Endothelial cell (in vitro differentiated cells): Measurements from ENCODE around the gene REXO1. TPM values are rescaled to one million over a fixed set of nuclear protein-coding genes. Genes with fewer than 3 reads are reported as not detected.

ENCODE experiments used
- DNase-seq: peaks from one replicate; pipeline ENCODE4 v3.0.0; 2021; ENCODE audit warnings: low spot score
- H3K27ac Mint-ChIP-seq: one replicate; pipeline ENCODE4 v1.8.0; 2021; ENCODE audit warnings: mixed read lengths, inconsistent platforms; ENCODE audit not compliant: unreplicated experiment
- H3K27me3 Mint-ChIP-seq: one replicate; pipeline ENCODE4 v1.8.0; 2021; ENCODE audit warnings: mild to moderate bottlenecking, moderate library complexity, mixed read lengths, inconsistent platforms; ENCODE audit not compliant: unreplicated experiment
- H3K36me3 Mint-ChIP-seq: one replicate; pipeline ENCODE4 v1.8.0; 2021; ENCODE audit warnings: mild to moderate bottlenecking, low read depth, mixed read lengths, inconsistent platforms; ENCODE audit not compliant: unreplicated experiment
- H3K4me1 Mint-ChIP-seq: one replicate; pipeline ENCODE4 v1.8.0; 2021; ENCODE audit warnings: mild to moderate bottlenecking, mixed read lengths, inconsistent platforms; ENCODE audit not compliant: unreplicated experiment
- H3K4me3 Mint-ChIP-seq: one replicate; pipeline ENCODE4 v1.8.0; 2021; ENCODE audit warnings: mild to moderate bottlenecking, mixed read lengths, inconsistent platforms; ENCODE audit not compliant: unreplicated experiment
- H3K9me3 Mint-ChIP-seq: one replicate; pipeline ENCODE4 v1.8.0; 2021; ENCODE audit warnings: mixed read lengths, inconsistent platforms; ENCODE audit not compliant: unreplicated experiment
- CTCF ChIP-seq: fragments of 200-600 bp; sonication (generic); IDR thresholded peaks from one replicate; pipeline ENCODE4 v1.5.0; 2021; ENCODE audit warnings: antibody characterized with exemption; ENCODE audit not compliant: unreplicated experiment
- total RNA-seq: library from RNA; stranded (reverse); fragmentation: NEBNext Ultra II Directional; extraction: Animal tissue kit (Norgen Biotek cat#: 25700); gene quantifications from one replicate; pipeline ENCODE4 v1.2.1, GENCODE V29; 2021; ENCODE audit not compliant: unreplicated experiment

The REXO1 gene
- total RNA-seq, 1 donor from 2014 or later: 48.1 TPM

- DNase-seq: peak; percentile 38
- H3K4me3 Mint-ChIP-seq: no peak overlapping the region
- no peak overlapping the region for H3K27ac Mint-ChIP-seq
- peaks cover 16% of the 10 kb centered on the region for H3K36me3 Mint-ChIP-seq
- no peaks in the 10 kb centered on the region for H3K9me3 Mint-ChIP-seq
- no peak for TF ChIP-seq CTCF
- H3K4me1 Mint-ChIP-seq: peaks cover 5% of the 10 kb centered on the region
- peaks cover 9% of the 10 kb centered on the region for H3K27me3 Mint-ChIP-seq
These were observed 21.4 kb downstream of the REXO1 start for GRCh38 chr19:1826557-1827521.

GRCh38 chr19:1825909-1826556 lies 22.2 kb downstream of the REXO1 start:
- TF ChIP-seq CTCF: peak; percentile 88
- DNase-seq: peak; percentile 84
- Mint-ChIP-seq H3K36me3 (peaks cover 16% of the 10 kb centered on the region), H3K4me3 (no peak overlapping the region), H3K4me1 (peaks cover 5% of the 10 kb centered on the region), H3K27ac (no peak overlapping the region), H3K27me3 (peaks cover 4% of the 10 kb centered on the region), H3K9me3 (no peaks in the 10 kb centered on the region)

GRCh38 chr19:1824252-1824622 lies 24.0 kb downstream of the REXO1 start:
- Mint-ChIP-seq H3K27ac (no peak overlapping the region), H3K27me3 (peaks cover 9% of the 10 kb centered on the region), H3K4me3 (peak overlapping the region; percentile 6), H3K9me3 (no peaks in the 10 kb centered on the region), H3K36me3 (peaks cover 12% of the 10 kb centered on the region), H3K4me1 (peaks cover 5% of the 10 kb centered on the region)
- TF ChIP-seq CTCF: no peak
- no peak for DNase-seq

- Mint-ChIP-seq H3K27me3 (peaks cover 9% of the 10 kb centered on the region), H3K27ac (no peak overlapping the region), H3K4me1 (peaks cover 5% of the 10 kb centered on the region), H3K36me3 (peaks cover 12% of the 10 kb centered on the region), H3K4me3 (no peak overlapping the region), H3K9me3 (no peaks in the 10 kb centered on the region)
- DNase-seq: no peak
- no peak for TF ChIP-seq CTCF
These were observed 24.6 kb downstream of the REXO1 start for GRCh38 chr19:1823539-1824251.
